HEK293 (cell line): ENCODE results near the gene CEACAM19.

Experiments used
- CTCF ChIA-PET: fragments of 350-600 bp; formaldehyde crosslinking; extraction: SDS; loops from one replicate; lab custom pipeline; 2021; ENCODE audit warnings: antibody characterized with exemption; lab: Yijun Ruan, JAX
- POLR2A ChIA-PET: fragments of 300-600 bp; formaldehyde crosslinking; extraction: SDS; loops from one replicate; lab custom pipeline; 2020; ENCODE audit warnings: antibody characterized with exemption, inconsistent platforms; lab: Yijun Ruan, JAX
- H3K27ac ChIP-seq: fragments of 200-500 bp; sonication (Bioruptor generic); 2 replicates; pipeline ENCODE4 v1.5.1; 2014; ENCODE audit warnings: low read depth, low read length, control low read depth, inconsistent platforms; ENCODE audit errors: extremely low read depth
- H3K36me3 ChIP-seq, 2 experiments: fragments of 200-500 bp in 1 of 2; sonication (Bioruptor generic) in 1 of 2; 1 replicate in 1 of 2; 2 replicates in 1 of 2; pipeline ENCODE4 v1.5.1; 2014 to 2017; ENCODE audit warnings: inconsistent platforms in 2 of 2, low read length in 2 of 2; ENCODE audit not compliant: control insufficient read depth in 2 of 2, insufficient read depth in 1 of 2
- H3K4me1 ChIP-seq: fragments of 200-500 bp; sonication (Bioruptor generic); 2 replicates; pipeline ENCODE4 v1.5.1; 2014; ENCODE audit warnings: mild to moderate bottlenecking, low read length, inconsistent platforms; ENCODE audit not compliant: control insufficient read depth, insufficient read depth
- H3K4me3 ChIP-seq: 2 replicates; pipeline ENCODE4 v1.5.1; 2011; ENCODE audit warnings: low read depth, mild to moderate bottlenecking, control low read depth, low read length, moderate library complexity
- H3K9me3 ChIP-seq: fragments of 200-500 bp; sonication (Bioruptor generic); 2 replicates; pipeline ENCODE4 v1.5.1; 2014; ENCODE audit warnings: low read depth, low read length, inconsistent platforms; ENCODE audit not compliant: control insufficient read depth, insufficient read depth
- EGR2 ChIP-seq: fragments of 450-650 bp; formaldehyde crosslinking; IDR thresholded peaks from 2 replicates; pipeline ENCODE4 v1.5.1; 2016; ENCODE audit warnings: low read depth, missing biosample characterization, missing genetic modification characterization
- GLI2 ChIP-seq: fragments of 450-650 bp; formaldehyde crosslinking; IDR thresholded peaks from 2 replicates; pipeline ENCODE4; 2017; ENCODE audit warnings: missing biosample characterization, missing genetic modification characterization, low read depth, borderline replicate concordance
- PRDM1 ChIP-seq: fragments of 450-650 bp; formaldehyde crosslinking; IDR thresholded peaks from 2 replicates; pipeline ENCODE4; 2016; ENCODE audit warnings: missing biosample characterization, missing genetic modification characterization
- SCRT1 ChIP-seq: fragments of 450-650 bp; formaldehyde crosslinking; IDR thresholded peaks from 2 replicates; pipeline ENCODE4 v1.5.1; 2016; ENCODE audit warnings: missing biosample characterization, missing genetic modification characterization, borderline replicate concordance
- SCRT2 ChIP-seq: fragments of 450-650 bp; formaldehyde crosslinking; IDR thresholded peaks from 2 replicates; pipeline ENCODE4 v1.5.1; 2016; ENCODE audit warnings: missing biosample characterization, missing genetic modification characterization
- ZEB2 ChIP-seq: fragments of 450-650 bp; formaldehyde crosslinking; IDR thresholded peaks from 2 replicates; pipeline ENCODE4 v1.5.1; 2016; ENCODE audit warnings: missing biosample characterization, missing genetic modification characterization
- ZFHX2 ChIP-seq: fragments of 450-650 bp; formaldehyde crosslinking; conservative IDR thresholded peaks from 2 replicates; pipeline ENCODE4 v1.5.1; 2016; ENCODE audit warnings: missing biosample characterization, missing genetic modification characterization
- ZFP37 ChIP-seq: fragments of 450-650 bp; formaldehyde crosslinking; IDR thresholded peaks from 2 replicates; pipeline ENCODE4 v1.5.1; 2016; ENCODE audit warnings: missing biosample characterization, missing genetic modification characterization
- ZNF169 ChIP-seq: fragments of 450-650 bp; formaldehyde crosslinking; IDR thresholded peaks from 2 replicates; pipeline ENCODE4 v1.5.1; 2016; ENCODE audit warnings: missing biosample characterization, missing genetic modification characterization
- ZNF184 ChIP-seq: fragments of 450-650 bp; IDR thresholded peaks from 2 replicates; pipeline ENCODE4 v1.5.1; 2018; ENCODE audit warnings: missing biosample characterization, mild to moderate bottlenecking, missing genetic modification characterization
- ZNF266 ChIP-seq: fragments of 450-650 bp; formaldehyde crosslinking; IDR thresholded peaks from 2 replicates; pipeline ENCODE4 v1.5.1; 2016; ENCODE audit warnings: missing biosample characterization, missing genetic modification characterization, low read depth
- ZNF302 ChIP-seq: fragments of 450-650 bp; formaldehyde crosslinking; IDR thresholded peaks from 2 replicates; pipeline ENCODE4 v1.5.1; 2016; ENCODE audit warnings: missing biosample characterization, missing genetic modification characterization, low read depth
- ZNF341 ChIP-seq: fragments of 450-650 bp; formaldehyde crosslinking; IDR thresholded peaks from 2 replicates; pipeline ENCODE4; 2016; ENCODE audit warnings: low read depth, missing biosample characterization, missing genetic modification characterization
- ZNF366 ChIP-seq: fragments of 450-650 bp; formaldehyde crosslinking; conservative IDR thresholded peaks from 2 replicates; pipeline ENCODE4 v1.5.1; 2016; ENCODE audit warnings: missing biosample characterization, missing genetic modification characterization
- ZNF394 ChIP-seq: fragments of 450-650 bp; formaldehyde crosslinking; IDR thresholded peaks from 2 replicates; pipeline ENCODE4 v1.5.1; 2016; ENCODE audit warnings: missing biosample characterization, missing genetic modification characterization, mild to moderate bottlenecking, moderate library complexity, borderline replicate concordance
- ZNF473 ChIP-seq: fragments of 450-650 bp; formaldehyde crosslinking; IDR thresholded peaks from 2 replicates; pipeline ENCODE4 v1.5.1; 2017; ENCODE audit warnings: missing biosample characterization, missing genetic modification characterization
- ZNF48 ChIP-seq: fragments of 450-650 bp; formaldehyde crosslinking; IDR thresholded peaks from 2 replicates; pipeline ENCODE4 v1.5.1; 2016; ENCODE audit warnings: missing biosample characterization, missing genetic modification characterization
- ZNF510 ChIP-seq: fragments of 450-650 bp; formaldehyde crosslinking; IDR thresholded peaks from 2 replicates; pipeline ENCODE4 v1.5.1; 2018; ENCODE audit warnings: mild to moderate bottlenecking, missing genetic modification characterization, missing biosample characterization; ENCODE audit not compliant: insufficient replicate concordance
- ZNF530 ChIP-seq: fragments of 450-650 bp; formaldehyde crosslinking; IDR thresholded peaks from 2 replicates; pipeline ENCODE4 v1.5.1; 2016; ENCODE audit warnings: low read depth, missing biosample characterization, missing genetic modification characterization
- ZNF623 ChIP-seq: fragments of 450-650 bp; formaldehyde crosslinking; IDR thresholded peaks from 2 replicates; pipeline ENCODE4 v1.5.1; 2016; ENCODE audit warnings: missing biosample characterization, missing genetic modification characterization
- ZNF664 ChIP-seq: fragments of 450-650 bp; formaldehyde crosslinking; IDR thresholded peaks from 2 replicates; pipeline ENCODE4 v1.5.1; 2016; ENCODE audit warnings: missing biosample characterization, missing genetic modification characterization
- ZNF777 ChIP-seq: fragments of 450-650 bp; formaldehyde crosslinking; IDR thresholded peaks from 2 replicates; pipeline ENCODE4 v1.5.1; 2017; ENCODE audit warnings: missing biosample characterization, missing genetic modification characterization, borderline replicate concordance
- ZNF785 ChIP-seq: fragments of 450-650 bp; formaldehyde crosslinking; IDR thresholded peaks from 2 replicates; pipeline ENCODE4 v1.5.1; 2016; ENCODE audit warnings: missing biosample characterization, missing genetic modification characterization
- ZSCAN30 ChIP-seq: fragments of 450-650 bp; IDR thresholded peaks from 2 replicates; pipeline ENCODE4 v1.5.1; 2018; ENCODE audit warnings: missing biosample characterization, mild to moderate bottlenecking, missing genetic modification characterization, moderate library complexity
- TF ChIP-seq, protein P1 (sequence below): fragments of 450-650 bp; formaldehyde crosslinking; IDR thresholded peaks from 2 replicates; pipeline ENCODE4 v1.5.1; 2016; ENCODE audit warnings: missing biosample characterization, missing genetic modification characterization
- TF ChIP-seq, protein P2 (sequence below): fragments of 450-650 bp; formaldehyde crosslinking; IDR thresholded peaks from 2 replicates; pipeline ENCODE4 v1.5.1; 2016; ENCODE audit warnings: missing biosample characterization, missing genetic modification characterization

The CEACAM19 gene

DNA sequence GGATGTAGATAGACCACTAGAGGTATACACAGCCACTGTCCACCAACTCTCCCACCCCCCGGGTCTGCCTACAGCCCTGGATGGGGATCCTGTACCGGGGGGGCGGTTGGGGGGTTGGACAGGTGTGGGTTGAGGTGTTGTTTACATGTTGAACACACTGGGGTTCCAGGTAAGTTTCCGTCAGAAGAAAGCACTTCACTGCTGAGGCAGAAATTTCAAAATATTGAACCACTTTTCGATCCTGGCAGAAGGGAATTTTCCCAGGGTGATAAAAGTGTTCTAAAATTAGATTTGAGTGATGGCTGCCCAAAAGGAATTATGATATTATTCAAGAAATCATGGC is 21.1 kb downstream of the CEACAM19 start (continued):
- TF ChIP-seq ZEB2 (no peak), ZNF169 (tag by site-specific recombination) (no peak), ZFP37 (no peak), ZNF302 (no peak), GLI2 (tag by site-specific recombination) (no peak)

DNA sequence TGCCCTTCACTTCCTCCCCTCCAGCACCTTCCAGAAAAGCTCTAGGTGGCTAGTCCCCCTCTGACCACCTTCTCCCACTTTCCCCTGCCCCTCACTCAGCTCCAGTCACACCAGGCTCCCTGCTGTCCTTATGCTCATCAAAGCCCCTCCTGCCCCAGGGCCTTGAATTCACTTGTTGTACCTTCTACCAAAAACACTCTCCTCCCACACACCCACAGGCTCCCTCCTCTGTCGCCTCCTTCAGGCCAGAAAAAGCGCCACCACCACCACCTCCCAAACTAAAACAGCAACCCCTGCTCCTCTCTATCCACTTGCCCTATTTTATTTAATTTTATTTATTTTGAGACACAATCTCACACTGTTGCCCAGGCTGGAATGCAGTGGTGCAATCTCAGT is 22.9 kb downstream of the CEACAM19 start:
- CTCF ChIA-PET, result interaction anchor here (0.5 to 2.5 kb wide), 15 partner anchors 12 to 173 kb away, joined by 3 to 16 read pairs (median 4); no protein-coding TSS in a partner anchor
- Histone ChIP-seq H3K4me1 (no peaks in the 10 kb centered on the region), H3K27ac (no peak overlapping the region), H3K36me3 (no peaks in the 10 kb centered on the region), H3K9me3 (no peaks in the 10 kb centered on the region), H3K4me3 (no peak overlapping the region)
- TF ChIP-seq SCRT1 (tag by site-specific recombination) (peak; percentile 91), ZNF341 (no peak), PRDM1 (tag by site-specific recombination) (peak; percentile 78), ZNF777 (tag by site-specific recombination) (no peak), ZFHX2 (tag by site-specific recombination) (peak; percentile 64), ZNF510 (tag by site-specific recombination) (no peak), ZNF184 (tag by site-specific recombination) (no peak), SCRT2 (tag by site-specific recombination) (peak; percentile 65; the same call in 1 of the 2 replicates), ZNF623 (tag by site-specific recombination) (peak; percentile 67), EGR2 (tag by site-specific recombination) (peak; percentile 48)
- TF ChIP-seq, protein P1, sequence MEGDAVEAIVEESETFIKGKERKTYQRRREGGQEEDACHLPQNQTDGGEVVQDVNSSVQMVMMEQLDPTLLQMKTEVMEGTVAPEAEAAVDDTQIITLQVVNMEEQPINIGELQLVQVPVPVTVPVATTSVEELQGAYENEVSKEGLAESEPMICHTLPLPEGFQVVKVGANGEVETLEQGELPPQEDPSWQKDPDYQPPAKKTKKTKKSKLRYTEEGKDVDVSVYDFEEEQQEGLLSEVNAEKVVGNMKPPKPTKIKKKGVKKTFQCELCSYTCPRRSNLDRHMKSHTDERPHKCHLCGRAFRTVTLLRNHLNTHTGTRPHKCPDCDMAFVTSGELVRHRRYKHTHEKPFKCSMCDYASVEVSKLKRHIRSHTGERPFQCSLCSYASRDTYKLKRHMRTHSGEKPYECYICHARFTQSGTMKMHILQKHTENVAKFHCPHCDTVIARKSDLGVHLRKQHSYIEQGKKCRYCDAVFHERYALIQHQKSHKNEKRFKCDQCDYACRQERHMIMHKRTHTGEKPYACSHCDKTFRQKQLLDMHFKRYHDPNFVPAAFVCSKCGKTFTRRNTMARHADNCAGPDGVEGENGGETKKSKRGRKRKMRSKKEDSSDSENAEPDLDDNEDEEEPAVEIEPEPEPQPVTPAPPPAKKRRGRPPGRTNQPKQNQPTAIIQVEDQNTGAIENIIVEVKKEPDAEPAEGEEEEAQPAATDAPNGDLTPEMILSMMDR (tag by site-specific recombination), result 0 out of 2 replicates have a peak, but pooled peaks have one; percentile 14
- POLR2A ChIA-PET, result no interaction called here

DNA sequence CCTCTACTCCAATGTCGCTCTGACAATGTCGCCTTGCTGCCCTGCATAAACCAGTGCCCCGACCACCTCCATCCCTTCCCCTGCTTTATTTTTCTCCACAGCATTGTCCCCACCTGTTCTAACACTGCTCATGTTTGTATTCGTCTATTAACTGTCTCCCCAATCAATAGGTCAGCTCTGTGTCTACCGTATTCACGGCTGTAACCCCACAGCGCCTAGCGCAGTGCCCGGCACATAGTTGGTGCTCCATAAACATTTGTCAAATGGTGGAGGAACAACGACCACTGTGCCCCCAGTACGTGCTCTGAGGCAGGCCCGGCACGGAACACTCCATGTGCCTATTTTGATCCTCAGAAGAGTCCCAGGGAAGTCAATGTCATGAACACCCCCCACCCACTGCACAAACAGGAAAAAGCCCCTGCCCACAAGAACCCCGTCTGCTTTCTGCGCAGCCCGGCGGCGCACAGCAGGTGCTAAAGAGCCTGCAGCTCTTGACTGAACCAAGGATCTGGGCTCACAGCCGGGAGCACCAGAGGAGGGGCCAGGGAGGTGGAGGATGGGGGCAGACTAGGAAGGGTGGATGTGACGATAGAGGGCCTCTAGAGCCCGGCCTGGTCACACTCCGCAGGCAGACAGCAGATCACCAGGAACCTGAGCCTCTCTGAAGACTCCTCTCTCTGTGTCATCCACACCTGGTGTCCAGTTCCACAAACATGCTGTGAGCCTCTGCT is 25.8 kb downstream of the CEACAM19 start:
- Histone ChIP-seq H3K4me1 (no peaks in the 10 kb centered on the region), H3K27ac (no peak overlapping the region), H3K4me3 (no peak overlapping the region), H3K9me3 (no peaks in the 10 kb centered on the region), H3K36me3 (no peaks in the 10 kb centered on the region)
- POLR2A ChIA-PET, result no interaction called here
- CTCF ChIA-PET, result interaction anchor here (0.8 to 1.1 kb wide), 2 partner anchors 26 to 107 kb away, joined by 3 read pairs; no protein-coding TSS in a partner anchor
- TF ChIP-seq ZNF366 (tag by site-specific recombination) (no peak), ZNF394 (tag by site-specific recombination) (no peak), ZNF785 (tag by site-specific recombination) (no peak), ZNF473 (tag by site-specific recombination) (no peak), ZNF530 (no peak), ZNF266 (no peak), ZSCAN30 (tag by site-specific recombination) (no peak), ZNF48 (tag by site-specific recombination) (no peak), ZNF664 (tag by site-specific recombination) (no peak)
- TF ChIP-seq, protein P2, sequence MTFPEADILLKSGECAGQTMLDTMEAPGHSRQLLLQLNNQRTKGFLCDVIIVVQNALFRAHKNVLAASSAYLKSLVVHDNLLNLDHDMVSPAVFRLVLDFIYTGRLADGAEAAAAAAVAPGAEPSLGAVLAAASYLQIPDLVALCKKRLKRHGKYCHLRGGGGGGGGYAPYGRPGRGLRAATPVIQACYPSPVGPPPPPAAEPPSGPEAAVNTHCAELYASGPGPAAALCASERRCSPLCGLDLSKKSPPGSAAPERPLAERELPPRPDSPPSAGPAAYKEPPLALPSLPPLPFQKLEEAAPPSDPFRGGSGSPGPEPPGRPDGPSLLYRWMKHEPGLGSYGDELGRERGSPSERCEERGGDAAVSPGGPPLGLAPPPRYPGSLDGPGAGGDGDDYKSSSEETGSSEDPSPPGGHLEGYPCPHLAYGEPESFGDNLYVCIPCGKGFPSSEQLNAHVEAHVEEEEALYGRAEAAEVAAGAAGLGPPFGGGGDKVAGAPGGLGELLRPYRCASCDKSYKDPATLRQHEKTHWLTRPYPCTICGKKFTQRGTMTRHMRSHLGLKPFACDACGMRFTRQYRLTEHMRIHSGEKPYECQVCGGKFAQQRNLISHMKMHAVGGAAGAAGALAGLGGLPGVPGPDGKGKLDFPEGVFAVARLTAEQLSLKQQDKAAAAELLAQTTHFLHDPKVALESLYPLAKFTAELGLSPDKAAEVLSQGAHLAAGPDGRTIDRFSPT, result no peak
